RPMI8226 (cell line): Measurements from ENCODE around the gene PNPLA8.
"Not testable (repeated sequence)": the region's sequence is repeated elsewhere in the genome, so short reads cannot be mapped to it uniquely, and the experiment has no call there.

Experiments used
- DNase-seq: peaks from one replicate; pipeline ENCODE4 v3.0.0-alpha.2; 2015

PNPLA8 gene

GRCh38 chr7:108525985-108526767 is at the start of gene PNPLA8:
TSS of gene PNPLA8 (minus strand) at chr7:108526135. CDS start at chr7:108515491, 10,644 bp downstream.
- DNase-seq: peak; percentile 100

GRCh38 chr7:108575156-108575555 is 49.2 kb upstream of the PNPLA8 start:
- no peak for DNase-seq

GRCh38 chr7:108572480-108572879 is 46.5 kb upstream of the PNPLA8 start:
- no peak for DNase-seq

GRCh38 chr7:108570146-108570755 is 44.3 kb upstream of the PNPLA8 start:
- DNase-seq: peak; percentile 85

GRCh38 chr7:108569381-108570145 is 43.6 kb upstream of the PNPLA8 start, which contains the start of the genes DNAJB9 and THAP5:
TSS of gene DNAJB9 (plus strand) at chr7:108569874. CDS start at chr7:108571727, 1,853 bp downstream.
TSS of gene THAP5 (minus strand) at chr7:108569706. CDS start at chr7:108569569, 137 bp downstream.
- DNase-seq: peak; percentile 100

GRCh38 chr7:108568801-108569380 is 43.0 kb upstream of the PNPLA8 start:
- no peak for DNase-seq

GRCh38 chr7:108565987-108566386 is 40.1 kb upstream of the PNPLA8 start:
- no peak for DNase-seq

- no peak for DNase-seq
Measured at GRCh38 chr7:108561047-108561619, 35.2 kb upstream of the PNPLA8 start.

- no peak for DNase-seq
Measured at GRCh38 chr7:108559253-108559652, 33.3 kb upstream of the PNPLA8 start.

GRCh38 chr7:108557617-108558016 is 31.7 kb upstream of the PNPLA8 start:
- no peak for DNase-seq

- DNase-seq: no peak
Measured at GRCh38 chr7:108557191-108557590, 31.3 kb upstream of the PNPLA8 start.

- not testable (repeated sequence) for DNase-seq
Measured at GRCh38 chr7:108556665-108557064, 30.7 kb upstream of the PNPLA8 start.

GRCh38 chr7:108548141-108548896 is 22.4 kb upstream of the PNPLA8 start:
- not testable (repeated sequence) for DNase-seq

GRCh38 chr7:108541478-108541877 is 15.5 kb upstream of the PNPLA8 start:
- DNase-seq: no peak

- not testable (repeated sequence) for DNase-seq
Measured at GRCh38 chr7:108538685-108539084, 12.8 kb upstream of the PNPLA8 start.

- DNase-seq: not testable (repeated sequence)
Measured at GRCh38 chr7:108538236-108538635, 12.3 kb upstream of the PNPLA8 start.

GRCh38 chr7:108537229-108537628 is 11.3 kb upstream of the PNPLA8 start:
- no peak for DNase-seq

GRCh38 chr7:108535744-108536143 is 9.8 kb upstream of the PNPLA8 start:
- no peak for DNase-seq

- no peak for DNase-seq
Measured at GRCh38 chr7:108535257-108535656, 9.3 kb upstream of the PNPLA8 start.

GRCh38 chr7:108533712-108534111 is 7.8 kb upstream of the PNPLA8 start:
- no peak for DNase-seq

GRCh38 chr7:108529341-108529740 is 3.4 kb upstream of the PNPLA8 start:
- peak; percentile 21 for DNase-seq

GRCh38 chr7:108528183-108528712 is 2.3 kb upstream of the PNPLA8 start:
- DNase-seq: no peak
